HFFc6 (cell line): ENCODE data around the gene SLC38A4. TPM values are rescaled to one million over a fixed set of nuclear protein-coding genes. Genes with fewer than 3 reads are reported as not detected.

Experiments
- DNase-seq: peaks from one replicate; pipeline ENCODE4 v3.0.0-alpha.2; 2018
- H3K27ac Mint-ChIP-seq: 2 replicates; pipeline ENCODE4 v1.8.0; 2020; ENCODE audit warnings: mild to moderate bottlenecking, mixed read lengths
- H3K27me3 Mint-ChIP-seq: 2 replicates; pipeline ENCODE4 v1.8.0; 2021; ENCODE audit warnings: mild to moderate bottlenecking, moderate library complexity, mixed read lengths; ENCODE audit not compliant: insufficient read depth
- H3K36me3 Mint-ChIP-seq: 2 replicates; pipeline ENCODE4 v1.8.0; 2021; ENCODE audit warnings: low read depth, mixed read lengths
- H3K4me1 Mint-ChIP-seq: 2 replicates; pipeline ENCODE4 v1.8.0; 2020; ENCODE audit warnings: low read depth, mixed read lengths
- H3K4me3 Mint-ChIP-seq: 2 replicates; pipeline ENCODE4 v1.8.0; 2020; ENCODE audit warnings: mild to moderate bottlenecking, moderate library complexity, mixed read lengths
- H3K9me3 Mint-ChIP-seq: 2 replicates; pipeline ENCODE4 v1.8.0; 2020; ENCODE audit warnings: mild to moderate bottlenecking, mixed read lengths
- total RNA-seq, 6 experiments: library from RNA; stranded (reverse); fragmentation: NEBNext Ultra II Directional; extraction: Animal tissue kit (Norgen Biotek cat#: 25700); gene quantifications; 2 replicates in 1 of 6; 3 replicates in 5 of 6; pipeline ENCODE4 v1.2.3, GENCODE V29; 2021
- TF ChIP-seq, protein P1 (sequence below): fragments of 200-600 bp; sonication (generic); IDR thresholded peaks from 2 replicates; pipeline ENCODE4 v1.5.0; 2021; ENCODE audit warnings: antibody characterized with exemption, mild to moderate bottlenecking

SLC38A4 gene
- total RNA-seq, 6 experiments from 2014 or later = 8.5 to 14.2 (median 10.7) TPM

DNA sequence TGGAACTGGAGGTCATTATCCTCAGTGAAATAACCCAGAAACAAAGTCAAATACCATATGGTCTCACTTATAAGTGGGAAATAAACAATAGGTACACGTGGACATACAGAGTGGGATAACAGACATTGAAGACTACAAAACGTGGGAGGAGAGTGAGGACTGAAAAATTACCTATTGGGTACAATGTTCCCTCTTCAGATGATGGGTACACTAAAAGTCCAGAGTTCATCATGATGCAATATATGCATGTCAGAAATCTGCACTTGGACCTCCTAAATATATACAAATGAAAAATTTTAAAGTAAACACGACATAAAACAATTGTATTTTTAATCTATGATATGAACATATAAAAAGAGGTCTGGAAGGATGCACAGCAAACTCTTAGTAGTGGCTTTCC lies 71.2 kb downstream of the SLC38A4 start:
- DNase-seq = no peak
- Mint-ChIP-seq H3K27ac (no peak overlapping the region), H3K4me3 (no peak overlapping the region), H3K27me3 (no peaks in the 10 kb centered on the region), H3K36me3 (peaks cover 17% of the 10 kb centered on the region), H3K9me3 (peaks cover 19% of the 10 kb centered on the region), H3K4me1 (no peaks in the 10 kb centered on the region)
- TF ChIP-seq, protein P1, sequence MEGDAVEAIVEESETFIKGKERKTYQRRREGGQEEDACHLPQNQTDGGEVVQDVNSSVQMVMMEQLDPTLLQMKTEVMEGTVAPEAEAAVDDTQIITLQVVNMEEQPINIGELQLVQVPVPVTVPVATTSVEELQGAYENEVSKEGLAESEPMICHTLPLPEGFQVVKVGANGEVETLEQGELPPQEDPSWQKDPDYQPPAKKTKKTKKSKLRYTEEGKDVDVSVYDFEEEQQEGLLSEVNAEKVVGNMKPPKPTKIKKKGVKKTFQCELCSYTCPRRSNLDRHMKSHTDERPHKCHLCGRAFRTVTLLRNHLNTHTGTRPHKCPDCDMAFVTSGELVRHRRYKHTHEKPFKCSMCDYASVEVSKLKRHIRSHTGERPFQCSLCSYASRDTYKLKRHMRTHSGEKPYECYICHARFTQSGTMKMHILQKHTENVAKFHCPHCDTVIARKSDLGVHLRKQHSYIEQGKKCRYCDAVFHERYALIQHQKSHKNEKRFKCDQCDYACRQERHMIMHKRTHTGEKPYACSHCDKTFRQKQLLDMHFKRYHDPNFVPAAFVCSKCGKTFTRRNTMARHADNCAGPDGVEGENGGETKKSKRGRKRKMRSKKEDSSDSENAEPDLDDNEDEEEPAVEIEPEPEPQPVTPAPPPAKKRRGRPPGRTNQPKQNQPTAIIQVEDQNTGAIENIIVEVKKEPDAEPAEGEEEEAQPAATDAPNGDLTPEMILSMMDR = no peak

- H3K36me3 Mint-ChIP-seq = no peaks in the 10 kb centered on the region; the same call in 1 of the 2 replicates
Observed at GRCh38 chr12:46752396-46752795, 73.4 kb downstream of the SLC38A4 start.

DNA sequence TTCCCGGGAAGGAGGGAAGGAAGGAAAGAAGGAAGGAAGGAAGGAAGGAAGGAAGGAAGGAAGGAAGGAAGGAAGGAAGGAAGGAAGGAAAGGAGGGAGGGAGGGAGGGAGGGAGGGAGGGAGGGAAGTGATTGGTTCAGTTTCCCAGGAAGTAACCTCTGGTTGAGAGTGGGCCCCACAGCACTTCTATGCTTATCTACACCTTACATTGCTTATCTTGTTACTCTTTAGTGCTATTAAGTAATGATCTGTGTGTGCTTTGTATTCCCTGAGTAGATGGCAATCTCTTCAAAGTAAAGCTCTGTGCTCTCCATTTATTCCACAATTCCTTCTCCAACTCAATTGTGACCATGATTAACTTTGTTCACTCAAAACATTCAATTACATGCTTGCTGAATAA lies 74.6 kb downstream of the SLC38A4 start:
- Mint-ChIP-seq H3K27me3 (no peaks in the 10 kb centered on the region), H3K27ac (no peak overlapping the region), H3K4me3 (no peak overlapping the region), H3K4me1 (no peaks in the 10 kb centered on the region), H3K36me3 (no peaks in the 10 kb centered on the region; the same call in 1 of the 2 replicates), H3K9me3 (no peaks in the 10 kb centered on the region)
- TF ChIP-seq, protein P1 = no peak
- DNase-seq = no peak

More at GRCh38 chr12:46752396-46752795, 73.4 kb downstream of the SLC38A4 start:
- TF ChIP-seq, protein P1 = no peak
- Mint-ChIP-seq H3K27me3 (no peaks in the 10 kb centered on the region), H3K4me1 (no peaks in the 10 kb centered on the region), H3K4me3 (no peak overlapping the region), H3K9me3 (no peaks in the 10 kb centered on the region), H3K27ac (no peak overlapping the region)
- DNase-seq = no peak

DNA sequence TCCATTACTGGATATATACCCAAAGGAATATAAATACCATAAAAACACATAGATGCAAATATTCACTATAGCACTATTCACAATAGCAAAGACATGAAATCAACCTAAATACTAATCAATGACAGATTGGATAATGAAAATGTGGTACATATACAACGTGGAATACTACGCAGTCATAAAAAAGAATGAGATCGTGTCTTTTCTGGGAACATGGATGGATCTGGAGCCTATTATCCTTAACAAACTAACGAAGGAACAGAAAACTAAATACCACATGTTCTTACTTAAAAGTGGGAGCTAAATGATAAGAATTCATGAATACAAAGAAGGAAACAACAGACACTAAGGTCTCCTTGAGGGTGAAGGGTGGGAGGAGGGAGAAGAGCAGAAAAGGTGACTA lies 76.5 kb downstream of the SLC38A4 start:
- no peaks in the 10 kb centered on the region; the same call in 1 of the 2 replicates for H3K36me3 Mint-ChIP-seq
- no peak overlapping the region for H3K27ac Mint-ChIP-seq
- H3K4me1 Mint-ChIP-seq = no peaks in the 10 kb centered on the region
- TF ChIP-seq, protein P1 = no peak
- no peak overlapping the region for H3K4me3 Mint-ChIP-seq
- H3K27me3 Mint-ChIP-seq = no peaks in the 10 kb centered on the region
- H3K9me3 Mint-ChIP-seq = no peaks in the 10 kb centered on the region
- DNase-seq = no peak

- Mint-ChIP-seq H3K4me3 (no peak overlapping the region), H3K27me3 (no peaks in the 10 kb centered on the region), H3K9me3 (peaks cover 6% of the 10 kb centered on the region; the same call in 1 of the 2 replicates), H3K4me1 (0 out of 2 replicates have a peak, but pooled peaks cover 7% of the 10 kb centered on the region), H3K36me3 (no peaks in the 10 kb centered on the region; the same call in 1 of the 2 replicates), H3K27ac (no peak overlapping the region)
- TF ChIP-seq, protein P1 = no peak
- no peak for DNase-seq
Observed at GRCh38 chr12:46744283-46744682, 81.5 kb downstream of the SLC38A4 start.
